Effector memory CD8-positive, alpha-beta T cell (primary cell): ENCODE results near the gene ZNF492.
"Not testable (repeated sequence)": the region's sequence is repeated elsewhere in the genome, so short reads cannot be mapped to it uniquely, and the experiment has no call there.

Source experiments
- ATAC-seq: fragments of 150-1000 bp; cut with Tn5 transposase; replicated peaks from 2 replicates; pipeline ENCODE4 v1.10.0; 2021; ENCODE audit warnings: mild to moderate bottlenecking, moderate library complexity
- DNase-seq, 3 experiments: peaks; one replicate each; pipeline ENCODE4 v3.0.0; 2021
- H3K27ac Mint-ChIP-seq, 2 donors: one replicate each; pipeline ENCODE4 v1.8.0; 2022; ENCODE audit warnings: mild to moderate bottlenecking in 2 of 2, mixed read lengths in 2 of 2, moderate library complexity in 2 of 2
- H3K27me3 Mint-ChIP-seq, 2 donors: one replicate each; pipeline ENCODE4 v1.8.0; 2022; ENCODE audit warnings: mixed read lengths in 2 of 2
- H3K36me3 Mint-ChIP-seq: one replicate; pipeline ENCODE4 v1.8.0; 2022; ENCODE audit warnings: mild to moderate bottlenecking, moderate library complexity, mixed read lengths; ENCODE audit not compliant: insufficient read depth
- H3K4me1 Mint-ChIP-seq, 2 donors: one replicate each; pipeline ENCODE4 v1.8.0; 2022; ENCODE audit warnings: low read depth in 2 of 2, mixed read lengths in 2 of 2
- H3K4me3 Mint-ChIP-seq, 2 donors: one replicate each; pipeline ENCODE4 v1.8.0; 2022; ENCODE audit warnings: mild to moderate bottlenecking in 2 of 2, mixed read lengths in 2 of 2, moderate library complexity in 2 of 2
- H3K9me3 Mint-ChIP-seq, 2 donors: one replicate each; pipeline ENCODE4 v1.8.0; 2022; ENCODE audit warnings: mixed read lengths in 2 of 2
- total RNA-seq, 9 experiments: gene quantifications; one replicate each; lab custom pipeline; 2026; lab: John Stamatoyannopoulos, UW

ZNF492 gene
- 0.25 to 2.4 (median 1.9) reads per million in 9 experiments for total RNA-seq

DNA sequence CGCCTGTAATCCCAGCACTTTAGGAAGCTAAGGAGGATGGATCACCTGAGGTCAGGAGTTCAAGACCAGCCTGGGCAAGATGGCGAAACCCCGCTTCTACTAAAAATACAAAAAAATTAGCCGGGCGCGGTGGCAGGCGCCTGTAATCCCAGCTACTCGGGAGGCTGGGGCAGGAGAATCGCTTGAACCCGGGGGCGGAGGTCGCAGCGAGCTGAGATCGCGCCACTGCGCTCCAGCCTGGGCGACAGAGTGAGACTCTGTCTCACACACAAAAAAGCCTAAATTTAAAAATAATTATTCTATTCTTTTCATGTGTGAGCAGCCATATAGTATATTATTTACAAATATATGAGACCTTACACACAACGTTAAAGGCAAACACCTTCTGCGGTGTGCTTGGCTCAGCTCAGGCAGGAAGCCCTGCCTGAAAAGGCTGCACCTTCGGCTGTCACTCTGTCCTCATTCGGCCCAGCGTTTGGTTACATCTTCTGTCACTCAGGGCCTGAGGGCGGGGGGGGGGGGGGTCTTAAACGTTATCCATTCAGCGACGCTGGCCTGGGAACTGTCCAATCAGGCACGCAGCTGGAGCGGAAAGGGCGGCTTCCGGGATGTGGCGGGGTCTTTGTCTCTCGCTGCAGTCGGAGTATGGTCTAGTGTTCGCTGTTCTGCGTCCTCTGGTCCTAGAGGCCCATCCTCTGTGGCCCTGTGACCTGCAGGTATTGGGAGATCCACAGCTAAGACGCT lies at the start of gene ZNF492:
TSS of gene ZNF492 (plus strand) at position 619 of the 744 bp plus-strand sequence. CDS start 19,076 bp downstream, outside the sequence.
- not testable (repeated sequence) for H3K4me1 Mint-ChIP-seq, H3K27me3 Mint-ChIP-seq, H3K9me3 Mint-ChIP-seq
- Mint-ChIP-seq H3K27ac (peak within 1 kb of the TSS; percentile 64 to 75), H3K36me3 (peaks cover 12% of the 10 kb centered on the region), H3K4me3 (peak within 1 kb of the TSS; percentile 79 to 87)
- DNase-seq = peak; percentile 35 to 68 (median 36)
- ATAC-seq = peak; percentile 94

- no peak overlapping the region for H3K27ac Mint-ChIP-seq
- DNase-seq = no peak
- ATAC-seq = no peak
- H3K9me3 Mint-ChIP-seq = peaks cover 11 to 22% of the 10 kb centered on the region in 2 donors
- H3K36me3 Mint-ChIP-seq = no peaks in the 10 kb centered on the region
- H3K27me3 Mint-ChIP-seq = peaks cover 11 to 12% of the 10 kb centered on the region in 2 donors
- H3K4me3 Mint-ChIP-seq = no peak overlapping the region
- no peaks in the 10 kb centered on the region for H3K4me1 Mint-ChIP-seq
Measured at GRCh38 chr19:22595422-22595821, 38.7 kb upstream of the ZNF492 start.

DNA sequence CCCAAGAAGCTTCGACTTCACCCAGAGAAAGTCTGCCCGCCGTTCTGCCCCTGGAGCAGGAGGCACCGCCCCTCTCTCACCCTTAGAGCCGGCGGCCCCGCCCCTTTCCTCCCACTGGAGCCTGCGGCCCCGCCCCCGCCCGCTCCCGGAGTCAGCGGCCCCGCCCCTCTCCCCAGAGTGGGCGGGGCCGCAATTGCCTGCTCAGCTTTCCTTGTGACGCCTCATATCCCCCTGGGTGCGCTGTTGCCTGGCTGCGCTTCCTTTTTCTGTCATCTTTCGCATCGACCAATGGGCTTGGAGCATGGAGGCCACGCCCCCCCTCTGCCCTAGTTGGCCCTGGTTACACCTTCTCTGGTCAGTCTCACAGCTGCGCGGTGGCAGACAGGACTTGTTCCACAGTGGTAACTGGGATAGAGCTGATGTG lies 38.2 kb upstream of the ZNF492 start:
- no peak overlapping the region for H3K27ac Mint-ChIP-seq
- H3K4me3 Mint-ChIP-seq = no peak overlapping the region
- no peak for ATAC-seq
- no peak for DNase-seq
- H3K9me3 Mint-ChIP-seq = peaks cover 11 to 22% of the 10 kb centered on the region in 2 donors
- H3K27me3 Mint-ChIP-seq = peaks cover 11 to 15% of the 10 kb centered on the region in 2 donors
- no peaks in the 10 kb centered on the region for H3K4me1 Mint-ChIP-seq
- no peaks in the 10 kb centered on the region for H3K36me3 Mint-ChIP-seq

GRCh38 chr19:22600690-22601648 lies 33.2 kb upstream of the ZNF492 start:
- Mint-ChIP-seq H3K4me1 (peaks cover 0 to 1% of the 10 kb centered on the region in 2 donors), H3K27ac (no peak overlapping the region), H3K27me3 (peaks cover 11 to 19% of the 10 kb centered on the region in 2 donors), H3K9me3 (peaks cover 7 to 30% of the 10 kb centered on the region in 2 donors), H3K36me3 (no peaks in the 10 kb centered on the region), H3K4me3 (no peak overlapping the region)
- ATAC-seq (no peak), DNase-seq (no peak)

GRCh38 chr19:22601906-22602630 lies 32.1 kb upstream of the ZNF492 start:
- ATAC-seq (no peak), DNase-seq (no peak)
- H3K27ac Mint-ChIP-seq = no peak overlapping the region
- peaks cover 6 to 39% of the 10 kb centered on the region in 2 donors for H3K9me3 Mint-ChIP-seq
- H3K27me3 Mint-ChIP-seq = peaks cover 11 to 19% of the 10 kb centered on the region in 2 donors
- no peaks in the 10 kb centered on the region for H3K36me3 Mint-ChIP-seq
- peaks cover 0 to 1% of the 10 kb centered on the region in 2 donors for H3K4me1 Mint-ChIP-seq
- no peak overlapping the region for H3K4me3 Mint-ChIP-seq

DNA sequence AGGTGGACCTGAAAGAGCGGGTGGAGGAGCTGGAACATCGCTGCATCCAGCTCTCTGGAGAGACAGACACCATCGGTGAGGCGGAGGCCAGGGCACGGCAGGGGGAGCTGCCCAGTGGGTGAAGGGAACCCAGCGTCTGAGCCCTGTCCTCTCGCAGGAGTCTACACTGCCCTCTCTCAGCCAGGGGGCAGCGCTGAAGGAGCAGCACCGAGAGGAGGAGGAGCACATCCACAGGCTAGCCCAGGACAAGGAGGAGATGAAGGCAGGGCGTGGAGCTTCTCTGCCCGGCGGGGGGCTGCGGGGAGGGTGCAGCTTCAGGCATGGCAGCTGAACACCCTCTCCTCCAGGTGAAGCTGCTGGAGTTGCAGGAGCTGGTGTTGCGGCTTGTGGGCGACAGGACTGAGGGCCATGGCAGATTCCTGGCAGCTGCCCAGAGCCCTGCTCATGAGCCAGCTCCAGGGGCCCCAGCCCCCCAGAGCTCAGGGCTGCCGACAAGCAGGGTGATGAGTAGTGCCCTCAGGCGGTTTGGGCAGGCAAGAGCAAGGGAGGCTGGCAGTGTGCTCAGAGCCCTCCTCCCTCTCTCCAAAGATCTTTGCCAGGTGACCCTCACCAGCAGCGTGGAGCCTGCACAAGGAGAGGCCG lies 31.4 kb upstream of the ZNF492 start:
- ATAC-seq = no peak
- Mint-ChIP-seq H3K36me3 (no peaks in the 10 kb centered on the region), H3K9me3 (peaks cover 6 to 40% of the 10 kb centered on the region in 2 donors), H3K27ac (no peak overlapping the region), H3K4me1 (peaks cover 0 to 1% of the 10 kb centered on the region in 2 donors), H3K4me3 (no peak overlapping the region), H3K27me3 (peaks cover 11 to 19% of the 10 kb centered on the region in 2 donors)
- DNase-seq = no peak

DNA sequence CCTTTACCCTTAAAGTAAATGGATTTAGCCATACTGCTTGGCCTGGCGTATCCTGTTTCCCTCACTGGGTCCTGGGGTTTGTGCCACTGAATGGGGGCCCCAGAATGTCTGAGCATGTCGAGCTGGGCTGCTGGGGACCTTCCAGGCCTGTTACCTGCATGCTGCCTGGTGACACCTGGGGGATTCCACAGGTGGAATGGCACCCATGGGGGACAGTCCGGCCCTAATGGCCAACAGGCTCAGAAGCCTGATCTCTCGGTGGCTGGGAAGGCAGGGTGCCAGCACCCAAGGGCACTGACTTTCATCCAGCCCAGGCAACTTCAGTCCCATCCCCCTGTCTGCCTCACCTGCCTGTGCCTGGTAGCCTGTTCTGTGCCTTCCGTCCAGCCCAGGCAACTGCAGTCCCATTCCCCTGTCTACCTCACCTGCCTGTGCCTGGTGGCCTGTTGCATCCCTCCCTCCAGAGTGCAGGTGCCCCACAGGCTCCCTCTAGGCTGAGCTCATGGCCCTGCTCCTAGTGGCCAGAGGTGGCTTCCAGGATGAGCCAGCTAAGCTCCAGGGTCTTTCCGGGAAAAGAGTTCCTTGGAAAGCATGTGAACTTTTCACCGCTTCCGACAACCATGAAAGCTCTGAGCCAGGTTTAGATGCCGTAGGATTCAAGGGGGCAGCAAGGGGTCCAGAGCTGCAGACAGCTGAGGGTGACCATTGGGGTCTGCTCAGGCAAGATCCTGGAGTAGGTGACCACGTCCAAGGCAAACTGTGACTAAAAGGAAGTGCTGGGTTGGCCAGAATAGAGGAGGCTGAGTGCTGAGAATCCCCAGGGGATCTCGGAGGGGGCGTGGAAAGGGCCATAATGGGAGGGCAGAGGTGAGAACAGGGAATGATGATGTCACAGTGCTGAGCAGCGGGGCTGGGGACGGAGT lies 30.3 kb upstream of the ZNF492 start:
- no peaks in the 10 kb centered on the region for H3K36me3 Mint-ChIP-seq
- peaks cover 4 to 32% of the 10 kb centered on the region in 2 donors for H3K9me3 Mint-ChIP-seq
- H3K4me1 Mint-ChIP-seq = peaks cover 0 to 1% of the 10 kb centered on the region in 2 donors
- H3K27me3 Mint-ChIP-seq = peaks cover 11 to 19% of the 10 kb centered on the region in 2 donors
- no peak for DNase-seq
- no peak for ATAC-seq
- no peak overlapping the region for H3K4me3 Mint-ChIP-seq
- H3K27ac Mint-ChIP-seq = no peak overlapping the region

DNA sequence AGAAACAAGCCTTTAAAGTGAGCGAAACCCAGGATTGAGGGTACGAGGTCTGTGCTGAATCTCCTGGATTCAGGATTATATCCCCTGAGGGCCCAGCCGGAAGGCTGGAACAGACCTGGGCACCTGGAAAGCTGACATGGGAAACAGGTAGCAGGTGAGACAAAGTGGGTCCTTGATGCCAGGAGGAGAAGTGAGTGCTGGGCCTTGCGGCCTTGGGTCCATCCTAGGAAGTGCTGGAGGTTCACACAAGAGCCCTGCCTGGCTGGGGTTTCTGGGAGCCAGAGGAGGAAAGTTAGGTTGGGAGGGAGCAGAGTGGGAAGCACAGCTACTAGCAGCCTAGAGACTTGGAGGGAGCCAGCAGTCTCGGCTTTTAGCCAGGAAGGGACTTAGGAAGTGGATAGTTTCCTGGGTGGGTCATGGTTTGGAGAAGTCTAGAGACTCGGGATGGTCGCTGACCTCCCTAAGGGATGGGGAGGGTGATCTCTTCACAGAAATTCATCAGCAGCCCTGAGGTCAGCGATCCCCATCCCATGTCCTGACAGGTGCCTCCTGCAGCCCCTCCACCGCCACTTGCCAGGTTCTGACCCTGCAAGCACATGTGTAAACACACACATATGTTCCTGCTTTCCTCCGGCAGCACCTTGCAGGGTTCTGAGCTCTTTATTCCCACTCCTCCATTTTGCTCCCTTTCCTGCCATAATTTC lies 29.4 kb upstream of the ZNF492 start:
- Mint-ChIP-seq H3K9me3 (peaks cover 0 to 23% of the 10 kb centered on the region in 2 donors), H3K27me3 (peaks cover 2 to 11% of the 10 kb centered on the region in 2 donors)
- ATAC-seq = no peak

GRCh38 chr19:22605275-22606211 lies 28.6 kb upstream of the ZNF492 start:
- Mint-ChIP-seq H3K36me3 (no peaks in the 10 kb centered on the region), H3K4me3 (no peak overlapping the region), H3K4me1 (peaks cover 0 to 1% of the 10 kb centered on the region in 2 donors), H3K9me3 (peaks cover 2 to 25% of the 10 kb centered on the region in 2 donors), H3K27ac (no peak overlapping the region), H3K27me3 (peaks cover 0 to 7% of the 10 kb centered on the region in 2 donors)
- no peak for DNase-seq
- ATAC-seq = no peak

More for the DNA sequence above, 29.4 kb upstream of the ZNF492 start:
- Mint-ChIP-seq H3K27ac (no peak overlapping the region), H3K4me3 (no peak overlapping the region), H3K36me3 (no peaks in the 10 kb centered on the region), H3K4me1 (peaks cover 0 to 1% of the 10 kb centered on the region in 2 donors)
- no peak for DNase-seq

DNA sequence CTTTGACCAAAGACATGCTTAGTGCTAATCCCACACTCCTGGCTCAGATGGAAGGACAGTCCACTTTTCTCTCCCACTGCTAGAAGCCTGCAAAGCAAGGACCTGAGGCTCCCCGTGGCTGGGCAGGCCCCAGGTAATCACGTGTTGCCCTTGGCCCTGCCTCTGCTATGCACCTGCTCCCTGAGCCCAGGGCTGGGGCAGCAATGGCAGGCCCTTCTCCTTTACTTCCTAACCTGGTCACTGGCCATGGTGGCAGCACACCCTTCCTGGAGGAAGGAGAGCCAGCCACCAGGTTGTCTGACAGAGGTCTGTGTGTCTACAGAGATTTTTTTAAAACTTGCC lies 27.9 kb upstream of the ZNF492 start:
- H3K27me3 Mint-ChIP-seq = peaks cover 0 to 2% of the 10 kb centered on the region in 2 donors
- DNase-seq (no peak), ATAC-seq (no peak)
- no peak overlapping the region for H3K4me3 Mint-ChIP-seq
- H3K4me1 Mint-ChIP-seq = peaks cover 0 to 1% of the 10 kb centered on the region in 2 donors
- peaks cover 2 to 26% of the 10 kb centered on the region in 2 donors for H3K9me3 Mint-ChIP-seq
- H3K36me3 Mint-ChIP-seq = no peaks in the 10 kb centered on the region
- no peak overlapping the region for H3K27ac Mint-ChIP-seq
